ENCODE results near the gene PROP1. TPM values are rescaled to one million over a fixed set of nuclear protein-coding genes. Genes with fewer than 3 reads are reported as not detected.
A peak's percentile ranks its signal among the peaks of the same experiment; 100 is the strongest.
"Not testable (repeated sequence)": the region's sequence is repeated elsewhere in the genome, so short reads cannot be mapped to it uniquely, and the experiment has no call there.

Gene PROP1
- not detected in 2 replicates for total RNA-seq
- polyA plus RNA-seq, result not detected in 2 replicates

DNA sequence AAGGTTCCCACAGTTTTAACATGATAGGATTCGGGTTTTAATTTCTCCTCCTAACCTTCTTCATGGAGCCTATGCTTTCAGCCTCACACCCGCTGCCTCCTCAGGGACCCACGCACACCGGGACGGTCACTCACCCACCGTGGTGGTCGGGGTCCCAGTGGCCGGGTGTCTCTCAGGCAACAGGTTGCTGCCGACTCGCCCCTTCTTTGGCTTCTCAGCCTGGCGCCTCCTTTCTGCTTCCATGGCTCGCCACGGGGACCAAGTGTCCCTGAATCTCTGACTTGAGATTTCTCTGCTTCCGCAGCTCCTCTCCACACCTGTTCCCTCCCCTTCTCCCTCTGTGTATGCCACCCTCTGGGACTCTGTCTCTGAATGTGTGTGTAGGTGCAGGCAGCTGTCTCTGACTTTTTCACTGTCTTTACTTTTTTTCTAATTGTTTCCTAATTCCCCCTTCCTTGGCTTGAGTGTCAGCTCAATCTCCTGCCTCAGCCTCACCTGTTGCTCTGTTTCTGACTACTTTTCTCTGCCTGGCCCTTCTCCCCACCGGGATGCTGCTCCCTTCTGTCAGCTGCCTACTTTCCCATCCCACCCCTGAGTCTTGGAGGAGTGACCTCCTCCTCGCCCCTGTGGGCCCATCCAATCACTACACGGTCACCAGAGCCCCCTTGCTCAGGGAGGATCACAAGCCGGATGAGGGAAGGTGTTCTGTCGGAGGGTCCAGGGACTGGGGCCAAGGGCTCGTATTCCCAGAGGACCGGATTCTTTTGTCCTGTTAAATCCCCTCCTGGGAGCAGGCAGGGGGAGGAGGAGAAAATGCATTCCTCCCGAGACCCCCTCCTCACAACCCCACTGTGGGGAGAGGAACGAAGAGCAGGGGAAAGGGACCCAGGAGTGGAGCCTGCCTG is at the start of gene PROP1:
TSS of gene PROP1 (minus strand) at position 552 of the 905 bp plus-strand sequence. CDS start at position 243, 309 bp downstream.
- Histone ChIP-seq H3K4me3 (no peak within 1 kb of the TSS), H3K36me3 (no peaks in the 10 kb centered on the region)
- no peak for TF ChIP-seq CTCF (IDR thresholded peaks at IDR 0.05; ENCODE audit: low read depth, low read length)

DNA sequence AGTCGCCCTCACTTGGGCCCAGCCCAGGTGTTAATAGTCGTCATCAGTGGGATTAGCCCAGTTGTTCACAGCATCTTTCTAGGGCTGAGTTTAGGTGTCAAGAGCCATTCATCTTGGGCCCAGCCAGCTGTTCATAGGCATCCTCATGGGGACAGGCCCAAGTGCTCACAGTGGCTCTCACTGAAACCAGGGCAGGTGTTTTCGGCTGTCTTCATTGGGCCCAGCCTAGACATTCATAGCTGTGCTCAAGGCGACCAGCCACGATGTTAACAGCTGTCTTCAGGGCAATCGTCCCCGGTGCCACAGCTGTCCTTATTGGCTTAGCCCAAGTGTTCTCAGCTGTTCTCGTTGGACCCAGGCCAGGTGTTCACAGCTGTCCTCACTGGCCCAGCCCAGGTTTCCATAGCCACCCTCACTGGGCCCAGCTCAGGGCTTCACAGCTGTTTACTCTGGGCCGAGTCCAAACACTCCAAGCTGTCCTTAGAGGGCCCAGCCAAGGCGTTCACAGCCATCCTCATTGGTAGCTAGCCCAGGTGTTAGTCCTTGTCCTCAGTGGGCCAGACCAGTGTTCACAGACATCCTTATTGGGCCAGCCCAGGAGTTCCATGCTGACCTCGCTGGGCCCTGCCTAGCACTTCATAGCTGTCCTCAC is 23.5 kb upstream of the PROP1 start:
- H3K9me3 ChIP-seq (ENCODE audit: low read depth); H3K4me3 ChIP-seq; DNase-seq (ENCODE audit: low read depth in 1 of 2, low spot score in 1 of 2); H3K4me1 ChIP-seq (ENCODE audit: low read depth); H3K36me3 ChIP-seq; H3K27ac ChIP-seq; H3K27me3 ChIP-seq: not testable (repeated sequence)

More for the DNA sequence above, at the start of gene PROP1:
- Histone ChIP-seq H3K4me1 (ENCODE audit: low read depth) (no peaks in the 10 kb centered on the region), H3K9me3 (ENCODE audit: low read depth) (no peaks in the 10 kb centered on the region), H3K27me3 (peaks cover 5% of the 10 kb centered on the region), H3K27ac (no peak within 1 kb of the TSS)
- DNase-seq (ENCODE audit: low read depth in 1 of 2, low spot score in 1 of 2), result no peak

DNA sequence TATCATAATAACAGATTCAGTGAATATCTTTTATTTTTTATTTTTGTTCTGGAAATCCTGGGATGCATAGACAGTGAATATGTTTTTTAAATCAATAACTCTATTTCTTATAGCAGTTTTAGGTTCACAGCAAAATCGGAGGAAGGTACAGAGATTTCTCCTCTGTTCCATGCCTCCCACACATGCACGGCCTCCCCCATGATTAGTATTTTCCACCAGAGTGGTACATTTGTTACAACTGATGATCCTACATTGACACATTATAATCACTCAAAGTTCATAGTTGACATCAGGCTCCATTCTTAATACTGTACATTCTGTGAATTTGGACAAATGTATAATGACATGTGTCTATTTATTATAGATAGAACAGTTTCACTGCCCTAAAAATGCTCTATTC is 16.7 kb upstream of the PROP1 start:
- H3K4me1 ChIP-seq (ENCODE audit: low read depth); H3K4me3 ChIP-seq; H3K36me3 ChIP-seq; DNase-seq (ENCODE audit: low read depth in 1 of 2, low spot score in 1 of 2); H3K27ac ChIP-seq; H3K27me3 ChIP-seq; H3K9me3 ChIP-seq (ENCODE audit: low read depth): not testable (repeated sequence)

- H3K4me3 ChIP-seq; H3K9me3 ChIP-seq (ENCODE audit: low read depth); H3K27me3 ChIP-seq; DNase-seq (ENCODE audit: low read depth in 1 of 2, low spot score in 1 of 2); H3K4me1 ChIP-seq (ENCODE audit: low read depth); H3K36me3 ChIP-seq; H3K27ac ChIP-seq: not testable (repeated sequence)
Observed at GRCh38 chr5:178011816-178012554, 15.9 kb upstream of the PROP1 start.

GRCh38 chr5:178007272-178007671 is 11.2 kb upstream of the PROP1 start:
- H3K4me1 ChIP-seq (ENCODE audit: low read depth); H3K9me3 ChIP-seq (ENCODE audit: low read depth); H3K36me3 ChIP-seq; H3K27me3 ChIP-seq; H3K27ac ChIP-seq; DNase-seq (ENCODE audit: low read depth in 1 of 2, low spot score in 1 of 2): not testable (repeated sequence)
- peak overlapping the region; percentile 34 for H3K4me3 ChIP-seq

DNA sequence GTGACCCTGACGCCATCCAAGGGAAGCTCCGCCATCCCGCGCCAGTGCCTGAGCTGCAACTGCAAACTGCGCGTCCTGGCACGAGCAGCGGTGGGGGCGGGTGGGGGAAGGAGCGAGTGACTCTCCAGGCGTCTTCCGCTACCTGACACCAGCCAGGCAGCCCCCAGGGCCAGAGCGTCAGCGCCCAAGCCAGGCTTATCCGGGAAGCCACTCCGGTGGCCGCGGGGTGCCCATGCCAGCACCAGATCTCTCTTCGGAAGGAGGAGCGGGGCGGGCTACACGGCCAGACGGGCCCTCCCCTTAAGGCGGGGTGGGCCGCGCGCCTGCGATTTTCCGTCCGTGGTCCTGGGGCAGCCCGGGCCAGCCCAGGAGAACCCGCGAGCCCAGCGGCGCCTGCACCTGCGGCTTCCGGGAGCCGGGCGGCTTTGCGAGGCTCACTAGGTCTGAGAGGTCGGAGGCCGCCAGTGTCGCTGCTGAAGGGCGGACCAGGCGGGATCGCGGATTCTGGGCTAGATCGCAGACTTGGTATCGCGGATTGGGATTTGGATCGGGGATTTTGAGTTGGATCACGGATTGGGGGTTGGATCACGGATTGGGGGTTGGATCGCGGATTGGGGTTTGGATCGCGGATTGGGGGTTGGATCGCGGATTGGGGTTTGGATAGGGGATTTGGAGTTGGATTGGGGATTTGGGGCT is 10.6 kb upstream of the PROP1 start:
- DNase-seq (ENCODE audit: low read depth in 1 of 2, low spot score in 1 of 2), result peak in 1 of 2 donors; percentile 37
- H3K27me3 ChIP-seq; H3K9me3 ChIP-seq (ENCODE audit: low read depth); H3K4me1 ChIP-seq (ENCODE audit: low read depth); H3K36me3 ChIP-seq; H3K27ac ChIP-seq: not testable (repeated sequence)
- peak overlapping the region; percentile 34 for H3K4me3 ChIP-seq

DNA sequence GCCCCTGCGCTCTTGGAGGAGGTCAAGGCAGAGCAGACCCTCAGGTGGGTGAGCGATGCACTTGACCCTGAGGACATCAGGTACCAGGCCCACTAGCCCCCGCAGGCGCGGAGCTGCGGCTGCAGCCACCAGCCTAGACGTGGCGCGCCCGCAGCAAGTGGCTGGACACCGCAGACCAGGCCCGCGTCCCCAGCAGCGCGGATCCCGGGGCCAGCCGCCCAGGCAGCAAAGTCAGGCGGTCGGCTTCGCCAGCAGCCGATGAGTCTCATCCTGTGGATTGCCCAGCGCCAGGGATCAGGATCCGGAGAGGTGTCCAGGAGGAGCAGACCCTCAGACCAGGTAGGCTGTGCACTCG is 10.1 kb upstream of the PROP1 start:
- not testable (repeated sequence) for DNase-seq (ENCODE audit: low read depth in 1 of 2, low spot score in 1 of 2); H3K4me3 ChIP-seq; H3K27me3 ChIP-seq; H3K36me3 ChIP-seq; H3K27ac ChIP-seq; H3K4me1 ChIP-seq (ENCODE audit: low read depth); H3K9me3 ChIP-seq (ENCODE audit: low read depth)

- H3K27me3 ChIP-seq, result peaks cover 5% of the 10 kb centered on the region
Observed at GRCh38 chr5:177997846-177998245, 1.8 kb upstream of the PROP1 start.

More at GRCh38 chr5:177997846-177998245, 1.8 kb upstream of the PROP1 start:
- DNase-seq (ENCODE audit: low read depth in 1 of 2, low spot score in 1 of 2), result no peak
- Histone ChIP-seq H3K9me3 (ENCODE audit: low read depth) (no peaks in the 10 kb centered on the region), H3K4me3 (no peak overlapping the region), H3K27ac (no peak overlapping the region), H3K36me3 (no peaks in the 10 kb centered on the region), H3K4me1 (ENCODE audit: low read depth) (no peaks in the 10 kb centered on the region)
- TF ChIP-seq CTCF (IDR thresholded peaks at IDR 0.05; ENCODE audit: low read depth, low read length), result no peak
